Liver (tissue), 9 donors: ENCODE measurements around the gene SLC25A34. TPM values are rescaled to one million over a fixed set of nuclear protein-coding genes. Genes with fewer than 3 reads are reported as not detected.

Source experiments
- DNase-seq: peaks from one replicate; pipeline ENCODE4 v3.0.0-alpha.2; 2017; ENCODE audit warnings: low spot score
- H3K27ac ChIP-seq, 2 donors: one replicate each; pipeline ENCODE4 v1.7.0; 2013; ENCODE audit warnings: inconsistent platforms in 2 of 2, low read length in 2 of 2, control low read depth in 1 of 2, low read depth in 1 of 2, mild to moderate bottlenecking in 1 of 2
- H3K27me3 ChIP-seq, 4 donors: one replicate each; pipeline versions ENCODE4 v1.6.1 to v1.7.0; 2013; ENCODE audit warnings: low read length in 3 of 4, inconsistent platforms in 1 of 4, mild to moderate bottlenecking in 1 of 4, moderate library complexity in 1 of 4; ENCODE audit not compliant: control insufficient read depth in 4 of 4, insufficient read depth in 4 of 4
- H3K36me3 ChIP-seq, 4 donors: one replicate each; pipeline versions ENCODE4 v1.6.1 to v1.7.0; 2013; ENCODE audit warnings: low read length in 3 of 4, mild to moderate bottlenecking in 3 of 4, low read depth in 1 of 4, moderate library complexity in 1 of 4; ENCODE audit not compliant: control insufficient read depth in 4 of 4, insufficient read depth in 3 of 4
- H3K4me1 ChIP-seq, 4 donors: one replicate each; pipeline versions ENCODE4 v1.6.1 to v1.7.0; 2013; ENCODE audit warnings: low read length in 3 of 4, mild to moderate bottlenecking in 3 of 4, moderate library complexity in 1 of 4; ENCODE audit not compliant: control insufficient read depth in 4 of 4, insufficient read depth in 4 of 4
- H3K4me3 ChIP-seq, 3 donors: one replicate each; pipeline versions ENCODE4 v1.6.1 to v1.7.0; 2013; ENCODE audit warnings: low read length in 3 of 3, control low read depth in 1 of 3, low read depth in 1 of 3, mild to moderate bottlenecking in 1 of 3
- H3K9ac ChIP-seq, 2 donors: one replicate each; pipeline ENCODE4 v1.7.0; 2013; ENCODE audit warnings: low read length in 2 of 2, mild to moderate bottlenecking in 2 of 2, moderate library complexity in 2 of 2, control low read depth in 1 of 2, low read depth in 1 of 2
- H3K9me3 ChIP-seq, 4 donors: one replicate each; pipeline versions ENCODE4 v1.6.1 to v1.7.0; 2013; ENCODE audit warnings: low read length in 3 of 4; ENCODE audit not compliant: control insufficient read depth in 4 of 4
- FOXA1 ChIP-seq: IDR thresholded peaks from 2 replicates; pipeline ENCODE4 v1.6.1; 2016; ENCODE audit warnings: antibody characterized with exemption
- FOXA2 ChIP-seq: IDR thresholded peaks from 2 replicates; pipeline ENCODE4 v1.6.1; 2016; ENCODE audit warnings: antibody characterized with exemption
- GABPA ChIP-seq, 2 donors: IDR thresholded peaks in 1 of 2; conservative IDR thresholded peaks in 1 of 2; 2 replicates each; pipeline ENCODE4 v1.6.1; 2016; ENCODE audit warnings: antibody characterized with exemption in 2 of 2, mild to moderate bottlenecking in 1 of 2, moderate library complexity in 1 of 2
- HNF4A ChIP-seq, 2 donors: conservative IDR thresholded peaks; 2 replicates each; pipeline ENCODE4 v1.6.1; 2016; ENCODE audit warnings: antibody characterized with exemption in 2 of 2, mild to moderate bottlenecking in 2 of 2
- HNF4G ChIP-seq: IDR thresholded peaks from 2 replicates; pipeline ENCODE4 v1.6.1; 2016; ENCODE audit warnings: antibody characterized with exemption
- JUND ChIP-seq, 2 donors: IDR thresholded peaks; 2 replicates each; pipeline ENCODE4 v1.6.1; 2016; ENCODE audit warnings: antibody characterized with exemption in 2 of 2
- NR2F2 ChIP-seq: IDR thresholded peaks from 2 replicates; pipeline ENCODE4 v1.6.1; 2016; ENCODE audit warnings: antibody characterized with exemption
- RAD21 ChIP-seq, 2 donors: IDR thresholded peaks; 2 replicates each; pipeline ENCODE4 v1.6.1; 2016; ENCODE audit warnings: antibody characterized with exemption in 2 of 2, mild to moderate bottlenecking in 2 of 2
- RXRA ChIP-seq, 2 donors: IDR thresholded peaks; 2 replicates each; pipeline ENCODE4 v1.6.1; 2017 to 2018; ENCODE audit warnings: antibody characterized with exemption in 2 of 2, mild to moderate bottlenecking in 1 of 2
- SP1 ChIP-seq: IDR thresholded peaks from 2 replicates; pipeline ENCODE4 v1.6.1; 2018; ENCODE audit warnings: antibody characterized with exemption, mild to moderate bottlenecking
- TAF1 ChIP-seq: conservative IDR thresholded peaks from 2 replicates; pipeline ENCODE4 v1.6.1; 2016; ENCODE audit warnings: antibody characterized with exemption, mild to moderate bottlenecking
- YY1 ChIP-seq: IDR thresholded peaks from 2 replicates; pipeline ENCODE4 v1.6.1; 2016; ENCODE audit warnings: antibody characterized with exemption, mild to moderate bottlenecking
- WGBS: extraction: QIAGEN DNeasy Blood & Tissue Kit; methylation state at CpG from one replicate; pipeline ENCODE4 v1.1.7; 2013; 5-methylcytosine and 5-hydroxymethylcytosine counted together
- polyA plus RNA-seq, 2 donors: library from polyadenylated mRNA; stranded (reverse) in 1 of 2; unstranded in 1 of 2; fragments of 200-250 nt in 1 of 2; fragments of >200 nt in 1 of 2; fragmentation: Nextera tagmentation in 1 of 2; extraction: Ambion mirVana in 1 of 2; gene quantifications; one replicate each; pipeline versions ENCODE4 v1.2.1 to v1.2.3, GENCODE V29; 2013 to 2015
- total RNA-seq, 2 donors: library from RNA; depleted of rRNA; stranded (reverse); fragments of >200 nt; gene quantifications; one replicate each; pipeline ENCODE4 v1.2.3, GENCODE V29; 2014
- TF ChIP-seq, protein P1 (sequence below): IDR thresholded peaks from 2 replicates; pipeline ENCODE4 v1.6.1; 2016; ENCODE audit warnings: antibody characterized with exemption
- TF ChIP-seq, protein P2 (sequence below): IDR thresholded peaks from 2 replicates; pipeline ENCODE4 v1.6.1; 2016; ENCODE audit warnings: antibody characterized with exemption
- TF ChIP-seq, protein P3 (sequence below): IDR thresholded peaks from 2 replicates; pipeline ENCODE4 v1.6.1; 2016; ENCODE audit warnings: antibody characterized with exemption, mild to moderate bottlenecking
- TF ChIP-seq, protein P4 (sequence below): IDR thresholded peaks from 2 replicates; pipeline ENCODE4 v1.6.1; 2016; ENCODE audit warnings: antibody characterized with exemption
- donor health status: healthy.
- donor health status: healthy.
- donor health status: healthy.
- donor health status: healthy.
- donor health status: healthy.

The SLC25A34 gene
- total RNA-seq, result 1 to 10 TPM in 1 of 2 donors, under 1 TPM in 1; 0.79 to 7.3 TPM
- polyA plus RNA-seq, result 1 to 10 TPM; 1.8 to 3.1 TPM

DNA sequence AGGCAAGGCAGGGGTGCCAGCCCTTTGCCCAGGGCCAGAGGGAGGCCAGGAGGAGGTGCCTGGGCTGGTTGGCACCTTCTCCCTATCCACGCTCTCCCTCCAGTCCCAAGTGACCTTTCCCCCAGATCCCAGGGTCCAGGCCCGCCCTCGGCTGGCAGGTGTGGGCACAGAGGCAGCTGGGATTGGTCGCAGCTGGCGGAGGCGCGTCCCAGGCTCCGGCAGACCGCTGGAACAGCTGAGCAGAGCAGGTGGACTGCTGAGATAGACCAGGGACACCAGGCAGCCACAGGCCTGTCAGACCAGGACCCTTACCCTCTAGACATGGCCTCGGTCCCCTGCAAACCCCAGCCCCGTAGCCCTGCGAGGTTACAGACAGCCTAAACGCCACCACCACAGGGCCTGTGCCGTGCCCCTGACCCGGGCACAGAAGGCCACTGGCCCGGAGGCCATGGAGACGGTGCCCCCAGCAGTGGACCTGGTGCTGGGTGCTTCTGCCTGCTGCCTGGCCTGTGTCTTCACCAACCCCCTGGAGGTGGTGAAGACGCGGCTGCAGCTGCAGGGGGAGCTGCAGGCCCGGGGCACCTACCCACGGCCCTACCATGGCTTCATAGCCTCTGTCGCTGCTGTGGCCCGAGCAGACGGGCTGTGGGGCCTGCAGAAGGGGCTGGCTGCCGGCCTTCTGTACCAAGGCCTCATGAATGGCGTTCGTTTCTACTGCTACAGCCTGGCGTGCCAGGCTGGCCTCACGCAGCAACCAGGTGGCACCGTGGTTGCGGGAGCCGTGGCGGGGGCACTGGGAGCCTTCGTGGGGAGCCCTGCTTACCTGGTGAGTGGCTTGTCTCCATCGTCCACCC, at the start of gene SLC25A34:
Gene SLC25A34, plus strand, starts transcription at position 221 of the 854 bp plus-strand sequence. Its CDS starts 228 bp downstream, at position 449.
- peaks cover 3 to 26% (median 9%) of the 10 kb centered on the region in 4 donors for H3K36me3 ChIP-seq
- peaks cover 17 to 39% (median 28%) of the 10 kb centered on the region in 4 donors for H3K4me1 ChIP-seq
- DNase-seq, result peak; percentile 68
- WGBS, result 26% methylated on average over 35 of the region's 35 CpGs
- TF ChIP-seq HNF4G (peak; percentile 79), YY1 (peak; percentile 46), HNF4A (conservative IDR thresholded peaks at IDR 0.05) (peak; percentile 87 to 98), FOXA2 (peak; percentile 31), RXRA (IDR thresholded peaks at IDR 0.05) (peak; percentile 95 to 97), RAD21 (IDR thresholded peaks at IDR 0.05) (peak in 1 of 2 donors; percentile 43), FOXA1 (peak; percentile 89), SP1 (peak; percentile 98), GABPA (IDR thresholded peaks at IDR 0.05 in 1 of 2, conservative IDR thresholded peaks at IDR 0.05 in 1 of 2) (no peak), JUND (IDR thresholded peaks at IDR 0.05) (no peak), TAF1 (no peak), NR2F2 (peak; percentile 20)
- TF ChIP-seq, protein P1, sequence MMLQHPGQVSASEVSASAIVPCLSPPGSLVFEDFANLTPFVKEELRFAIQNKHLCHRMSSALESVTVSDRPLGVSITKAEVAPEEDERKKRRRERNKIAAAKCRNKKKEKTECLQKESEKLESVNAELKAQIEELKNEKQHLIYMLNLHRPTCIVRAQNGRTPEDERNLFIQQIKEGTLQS, result no peak
- TF ChIP-seq, protein P2, sequence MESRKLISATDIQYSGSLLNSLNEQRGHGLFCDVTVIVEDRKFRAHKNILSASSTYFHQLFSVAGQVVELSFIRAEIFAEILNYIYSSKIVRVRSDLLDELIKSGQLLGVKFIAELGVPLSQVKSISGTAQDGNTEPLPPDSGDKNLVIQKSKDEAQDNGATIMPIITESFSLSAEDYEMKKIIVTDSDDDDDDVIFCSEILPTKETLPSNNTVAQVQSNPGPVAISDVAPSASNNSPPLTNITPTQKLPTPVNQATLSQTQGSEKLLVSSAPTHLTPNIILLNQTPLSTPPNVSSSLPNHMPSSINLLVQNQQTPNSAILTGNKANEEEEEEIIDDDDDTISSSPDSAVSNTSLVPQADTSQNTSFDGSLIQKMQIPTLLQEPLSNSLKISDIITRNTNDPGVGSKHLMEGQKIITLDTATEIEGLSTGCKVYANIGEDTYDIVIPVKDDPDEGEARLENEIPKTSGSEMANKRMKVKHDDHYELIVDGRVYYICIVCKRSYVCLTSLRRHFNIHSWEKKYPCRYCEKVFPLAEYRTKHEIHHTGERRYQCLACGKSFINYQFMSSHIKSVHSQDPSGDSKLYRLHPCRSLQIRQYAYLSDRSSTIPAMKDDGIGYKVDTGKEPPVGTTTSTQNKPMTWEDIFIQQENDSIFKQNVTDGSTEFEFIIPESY, result no peak
- TF ChIP-seq, protein P3, sequence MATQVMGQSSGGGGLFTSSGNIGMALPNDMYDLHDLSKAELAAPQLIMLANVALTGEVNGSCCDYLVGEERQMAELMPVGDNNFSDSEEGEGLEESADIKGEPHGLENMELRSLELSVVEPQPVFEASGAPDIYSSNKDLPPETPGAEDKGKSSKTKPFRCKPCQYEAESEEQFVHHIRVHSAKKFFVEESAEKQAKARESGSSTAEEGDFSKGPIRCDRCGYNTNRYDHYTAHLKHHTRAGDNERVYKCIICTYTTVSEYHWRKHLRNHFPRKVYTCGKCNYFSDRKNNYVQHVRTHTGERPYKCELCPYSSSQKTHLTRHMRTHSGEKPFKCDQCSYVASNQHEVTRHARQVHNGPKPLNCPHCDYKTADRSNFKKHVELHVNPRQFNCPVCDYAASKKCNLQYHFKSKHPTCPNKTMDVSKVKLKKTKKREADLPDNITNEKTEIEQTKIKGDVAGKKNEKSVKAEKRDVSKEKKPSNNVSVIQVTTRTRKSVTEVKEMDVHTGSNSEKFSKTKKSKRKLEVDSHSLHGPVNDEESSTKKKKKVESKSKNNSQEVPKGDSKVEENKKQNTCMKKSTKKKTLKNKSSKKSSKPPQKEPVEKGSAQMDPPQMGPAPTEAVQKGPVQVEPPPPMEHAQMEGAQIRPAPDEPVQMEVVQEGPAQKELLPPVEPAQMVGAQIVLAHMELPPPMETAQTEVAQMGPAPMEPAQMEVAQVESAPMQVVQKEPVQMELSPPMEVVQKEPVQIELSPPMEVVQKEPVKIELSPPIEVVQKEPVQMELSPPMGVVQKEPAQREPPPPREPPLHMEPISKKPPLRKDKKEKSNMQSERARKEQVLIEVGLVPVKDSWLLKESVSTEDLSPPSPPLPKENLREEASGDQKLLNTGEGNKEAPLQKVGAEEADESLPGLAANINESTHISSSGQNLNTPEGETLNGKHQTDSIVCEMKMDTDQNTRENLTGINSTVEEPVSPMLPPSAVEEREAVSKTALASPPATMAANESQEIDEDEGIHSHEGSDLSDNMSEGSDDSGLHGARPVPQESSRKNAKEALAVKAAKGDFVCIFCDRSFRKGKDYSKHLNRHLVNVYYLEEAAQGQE, result peak; percentile 46
- TF ChIP-seq, protein P4, sequence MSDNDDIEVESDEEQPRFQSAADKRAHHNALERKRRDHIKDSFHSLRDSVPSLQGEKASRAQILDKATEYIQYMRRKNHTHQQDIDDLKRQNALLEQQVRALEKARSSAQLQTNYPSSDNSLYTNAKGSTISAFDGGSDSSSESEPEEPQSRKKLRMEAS, result no peak
- no peak within 1 kb of the TSS for H3K9ac ChIP-seq
- peak within 1 kb of the TSS; percentile 5 to 54 (median 47) for H3K4me3 ChIP-seq
- H3K9me3 ChIP-seq, result no peaks in the 10 kb centered on the region
- no peaks in the 10 kb centered on the region for H3K27me3 ChIP-seq
- H3K27ac ChIP-seq, result peak within 1 kb of the TSS; percentile 48 to 65

DNA sequence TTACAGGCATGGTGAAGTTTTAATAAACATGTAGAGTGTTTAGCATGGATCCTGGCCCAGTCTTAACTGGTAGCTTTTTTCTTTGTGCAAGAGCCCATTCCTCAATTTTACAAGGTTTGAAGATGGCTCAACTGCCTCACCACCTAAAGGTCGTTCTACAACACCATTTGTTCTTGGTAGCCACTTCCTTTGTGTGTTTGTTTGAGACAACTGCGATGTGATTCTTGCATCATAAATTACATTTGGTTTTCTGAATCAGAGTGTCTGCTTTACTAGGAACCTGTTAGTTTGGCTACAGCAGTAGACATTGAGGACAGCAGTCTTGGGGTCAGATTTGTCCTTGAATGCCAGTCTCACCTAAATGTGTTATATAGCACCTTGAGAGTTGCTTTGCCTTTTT, 48.6 kb upstream of the SLC25A34 start:
- Histone ChIP-seq H3K9ac (no peak overlapping the region), H3K27me3 (no peaks in the 10 kb centered on the region), H3K36me3 (no peaks in the 10 kb centered on the region), H3K27ac (no peak overlapping the region), H3K4me1 (peaks cover 3 to 18% (median 8%) of the 10 kb centered on the region in 4 donors), H3K4me3 (no peak overlapping the region), H3K9me3 (no peaks in the 10 kb centered on the region)
- 66% methylated on average over 2 of the region's 2 CpGs for WGBS
- DNase-seq, result no peak
- TF ChIP-seq, protein P2, result no peak
- TF ChIP-seq YY1 (no peak), NR2F2 (no peak), RAD21 (IDR thresholded peaks at IDR 0.05) (no peak), SP1 (no peak), TAF1 (no peak), GABPA (IDR thresholded peaks at IDR 0.05 in 1 of 2, conservative IDR thresholded peaks at IDR 0.05 in 1 of 2) (no peak), HNF4G (no peak)
- TF ChIP-seq, protein P4, result no peak
- TF ChIP-seq, protein P3, result no peak
- TF ChIP-seq, protein P1, result no peak
